ENCODE measurements around the gene RLN3. TPM values are rescaled to one million over a fixed set of nuclear protein-coding genes. Genes with fewer than 3 reads are reported as not detected.
"Not testable (repeated sequence)": the region's sequence is repeated elsewhere in the genome, so short reads cannot be mapped to it uniquely, and the experiment has no call there.

Gene RLN3
- total RNA-seq, 2 donors from 2014 or later = not detected

DNA sequence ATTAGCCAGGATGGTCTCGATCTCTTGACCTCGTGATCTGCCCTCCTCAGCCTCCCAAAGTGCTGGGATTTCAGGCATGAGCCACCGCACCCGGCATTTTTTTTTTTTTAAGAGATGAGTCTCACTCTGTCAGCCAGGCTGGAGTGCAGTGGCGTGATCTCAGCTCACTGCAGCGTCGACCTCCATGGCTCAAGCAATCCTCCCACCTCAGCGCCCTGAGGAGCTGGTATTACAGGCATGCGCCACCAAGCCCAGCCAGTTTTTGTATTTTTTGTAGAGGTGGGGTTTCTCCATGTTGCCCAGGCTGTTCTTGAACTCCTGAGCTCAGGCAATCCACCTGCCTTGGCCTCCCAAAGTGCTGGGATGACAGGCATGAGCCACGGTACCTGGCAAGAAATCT is 19.9 kb downstream of the RLN3 start:
- not testable (repeated sequence) for ATAC-seq, DNase-seq
- intact Hi-C loops (cut with DNase I) = loop anchor here in 1 of 2 donors (10.0 kb wide), 1 partner anchor 773 kb away; no protein-coding TSS in a partner anchor

- DNase-seq (no peak), ATAC-seq (peak; percentile 53 to 58)
- intact Hi-C loops (cut with DNase I) = loop anchor here in 1 of 2 donors (10.0 kb wide), 1 partner anchor 774 kb away; no protein-coding TSS in a partner anchor
Observed at GRCh38 chr19:14048443-14049153, 20.6 kb downstream of the RLN3 start.

DNA sequence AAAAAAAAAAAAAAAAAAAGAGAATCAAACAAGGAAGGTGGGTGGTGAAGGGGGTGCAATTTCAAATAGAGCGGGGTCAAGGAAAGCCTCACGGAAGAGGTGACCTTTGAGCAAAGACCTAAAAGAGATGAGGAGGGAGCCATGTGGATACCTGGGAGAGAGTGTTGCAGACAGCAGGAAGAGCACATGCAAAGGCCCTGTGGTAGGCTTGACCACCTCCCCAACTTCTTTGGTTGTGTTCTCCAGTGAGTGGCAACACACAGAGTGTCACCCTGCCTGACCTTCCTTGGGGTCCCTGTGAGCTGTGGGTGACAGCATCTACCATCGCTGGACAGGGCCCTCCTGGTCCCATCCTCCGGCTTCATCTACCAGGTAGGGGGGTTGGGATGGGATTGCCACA is 22.6 kb downstream of the RLN3 start:
- DNase-seq = no peak
- no peak for ATAC-seq
- intact Hi-C loops (cut with DNase I) = loop anchor here in 1 of 2 donors (5.0 kb wide), 1 partner anchor 163 kb away; no protein-coding TSS in a partner anchor

GRCh38 chr19:14050961-14051360 is 23.0 kb downstream of the RLN3 start:
- DNase-seq, ATAC-seq: not testable (repeated sequence)
- intact Hi-C loops (cut with DNase I) = loop anchor here in 1 of 2 donors (5.0 kb wide), 1 partner anchor 164 kb away; no protein-coding TSS in a partner anchor

DNA sequence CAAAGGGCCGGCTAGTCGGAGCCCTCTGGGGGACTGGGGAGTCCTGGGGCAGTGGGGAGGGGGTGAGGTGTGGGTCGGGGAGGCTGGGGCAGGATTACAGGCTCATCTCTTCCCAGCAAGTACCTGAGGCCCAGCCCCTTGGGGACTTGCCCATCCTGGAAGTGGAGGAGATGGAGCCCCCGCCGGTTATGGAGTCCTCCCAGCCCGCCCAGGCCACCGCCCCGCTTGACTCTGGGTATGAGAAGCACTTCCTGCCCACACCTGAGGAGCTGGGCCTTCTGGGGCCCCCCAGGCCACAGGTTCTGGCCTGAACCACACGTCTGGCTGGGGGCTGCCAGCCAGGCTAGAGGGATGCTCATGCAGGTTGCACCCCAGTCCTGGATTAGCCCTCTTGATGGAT is 24.0 kb downstream of the RLN3 start:
- ATAC-seq (no peak), DNase-seq (no peak)
- intact Hi-C loops (cut with DNase I) = loop anchor here in 1 of 2 donors (5.0 kb wide), 1 partner anchor 165 kb away; no protein-coding TSS in a partner anchor

DNA sequence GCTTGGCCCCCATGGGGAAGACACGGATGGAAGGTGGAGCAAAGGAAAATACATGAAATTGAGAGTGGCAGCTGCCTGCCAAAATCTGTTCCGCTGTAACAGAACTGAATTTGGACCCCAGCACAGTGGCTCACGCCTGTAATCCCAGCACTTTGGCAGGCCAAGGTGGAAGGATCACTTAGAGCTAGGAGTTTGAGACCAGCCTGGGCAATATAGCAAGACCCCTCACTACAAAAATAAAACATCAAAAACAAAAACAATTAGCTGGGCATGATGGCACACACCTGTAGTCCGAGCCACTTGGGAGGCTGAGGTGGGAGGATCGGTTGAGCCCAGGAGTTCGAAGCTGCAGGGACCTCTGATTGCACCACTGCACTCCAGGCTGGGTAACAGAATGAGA is 24.5 kb downstream of the RLN3 start:
- ATAC-seq = no peak
- intact Hi-C loops (cut with DNase I) = loop anchor here in 1 of 2 donors (5.0 kb wide), 1 partner anchor 165 kb away; no protein-coding TSS in a partner anchor
- DNase-seq = no peak

DNA sequence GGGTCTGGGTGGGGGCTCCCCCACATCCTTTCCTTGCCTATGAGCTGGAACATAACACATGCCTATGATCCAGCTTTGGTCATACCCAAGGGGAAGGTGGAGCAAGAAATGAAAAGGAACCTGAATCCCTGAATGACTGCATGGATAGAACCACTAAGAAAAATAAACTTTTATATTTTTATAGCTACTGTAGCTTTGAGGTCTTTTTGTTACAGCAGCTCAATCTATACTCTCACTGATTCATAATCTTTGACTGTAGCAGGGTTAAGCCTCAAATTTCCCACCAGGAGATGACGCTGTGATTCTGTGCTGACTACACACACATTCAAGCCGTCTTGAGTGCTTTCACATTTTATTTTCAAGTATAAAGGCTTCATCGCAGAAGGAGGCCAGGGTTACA is 25.1 kb downstream of the RLN3 start:
- intact Hi-C loops (cut with DNase I) = loop anchor here in 1 of 2 donors (5.0 kb wide), 1 partner anchor 166 kb away; no protein-coding TSS in a partner anchor
- DNase-seq (no peak), ATAC-seq (no peak)

DNA sequence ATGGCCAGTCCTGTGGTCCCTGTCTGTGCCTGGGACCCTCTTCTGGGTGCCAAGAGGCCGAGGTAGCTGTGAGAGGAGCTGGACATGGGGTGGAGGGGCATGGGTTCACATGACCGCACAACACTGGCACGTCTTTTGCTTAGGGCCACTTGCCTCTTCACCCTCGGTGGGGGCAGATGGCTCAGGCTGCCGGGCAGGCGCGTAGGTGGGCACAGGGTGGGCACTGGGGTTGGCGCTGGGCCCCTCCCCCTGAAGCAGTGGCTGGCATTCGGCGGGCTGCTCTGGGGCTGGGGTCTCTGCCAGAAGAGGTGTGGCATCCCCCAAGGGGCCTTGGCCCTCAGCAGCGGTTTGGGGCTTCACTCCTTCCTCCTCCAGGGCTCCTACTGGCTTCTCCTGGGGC is 25.6 kb downstream of the RLN3 start:
- intact Hi-C loops (cut with DNase I) = loop anchor here in 1 of 2 donors (5.0 kb wide), 1 partner anchor 166 kb away; no protein-coding TSS in a partner anchor
- DNase-seq = no peak

DNA sequence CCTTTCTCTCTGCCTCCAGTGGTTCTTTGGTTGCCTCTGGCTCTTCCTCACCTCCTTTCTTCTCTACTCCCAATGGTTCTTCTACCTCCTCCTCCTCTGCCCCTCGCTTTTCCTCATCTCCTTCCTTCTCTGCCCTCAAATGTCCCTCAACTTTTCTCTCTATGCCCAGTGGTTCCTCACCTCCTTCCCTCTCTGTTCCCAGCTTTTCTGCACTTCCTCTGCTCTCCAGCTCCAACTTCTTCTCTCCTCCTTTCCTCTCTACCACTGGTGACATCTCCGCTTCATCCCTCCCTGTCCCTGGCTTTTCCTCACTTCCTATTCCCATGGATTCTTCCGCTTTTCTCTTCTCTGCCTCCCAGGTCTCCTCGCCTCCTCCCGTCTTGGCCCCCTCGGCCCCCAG is 26.2 kb downstream of the RLN3 start:
- DNase-seq (no peak), ATAC-seq (no peak)
- intact Hi-C loops (cut with DNase I) = loop anchor here in 1 of 2 donors (5.0 kb wide), 1 partner anchor 167 kb away; no protein-coding TSS in a partner anchor

More for the DNA sequence above, 25.6 kb downstream of the RLN3 start:
- no peak for ATAC-seq

GRCh38 chr19:14054721-14055120 is 26.8 kb downstream of the RLN3 start:
- no peak for ATAC-seq
- intact Hi-C loops (cut with DNase I) = loop anchor here in 1 of 2 donors (5.0 kb wide), 1 partner anchor 167 kb away; no protein-coding TSS in a partner anchor

GRCh38 chr19:14055396-14055795 is 27.4 kb downstream of the RLN3 start:
- no peak for ATAC-seq
- intact Hi-C loops (cut with DNase I) = no loop called here
- no peak for DNase-seq

More at GRCh38 chr19:14054721-14055120, 26.8 kb downstream of the RLN3 start:
- DNase-seq = no peak

DNA sequence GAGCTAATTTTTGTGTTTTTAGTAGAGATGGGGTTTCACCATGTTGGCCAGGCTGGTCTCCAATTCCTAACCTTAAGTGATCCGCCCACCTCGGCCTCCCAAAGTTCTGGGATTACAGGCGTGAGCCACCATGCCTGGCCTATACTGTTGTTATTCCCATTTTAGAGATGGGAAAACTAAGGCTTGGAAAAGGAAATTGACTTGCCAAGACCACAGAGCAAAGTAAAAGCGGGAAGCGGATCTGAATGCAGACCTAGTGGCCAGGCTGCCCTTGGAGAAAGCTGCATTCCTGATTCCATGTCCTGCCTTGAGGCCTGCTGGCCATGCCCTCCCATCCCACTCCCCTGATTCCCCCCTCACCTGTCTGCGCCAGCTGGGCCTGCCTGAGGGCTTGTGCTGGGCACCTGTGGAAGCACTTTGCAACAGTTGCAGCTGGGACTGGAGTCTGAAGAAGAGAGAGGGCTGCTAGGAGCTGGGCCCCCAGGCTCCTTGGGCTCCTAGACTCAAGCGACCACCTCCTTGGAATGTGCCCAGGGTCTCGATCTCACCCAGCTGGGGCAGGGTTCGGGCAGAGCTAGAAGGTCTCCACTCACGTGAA is 28.2 kb downstream of the RLN3 start:
- intact Hi-C loops (cut with DNase I) = no loop called here
- DNase-seq (no peak), ATAC-seq (no peak)

DNA sequence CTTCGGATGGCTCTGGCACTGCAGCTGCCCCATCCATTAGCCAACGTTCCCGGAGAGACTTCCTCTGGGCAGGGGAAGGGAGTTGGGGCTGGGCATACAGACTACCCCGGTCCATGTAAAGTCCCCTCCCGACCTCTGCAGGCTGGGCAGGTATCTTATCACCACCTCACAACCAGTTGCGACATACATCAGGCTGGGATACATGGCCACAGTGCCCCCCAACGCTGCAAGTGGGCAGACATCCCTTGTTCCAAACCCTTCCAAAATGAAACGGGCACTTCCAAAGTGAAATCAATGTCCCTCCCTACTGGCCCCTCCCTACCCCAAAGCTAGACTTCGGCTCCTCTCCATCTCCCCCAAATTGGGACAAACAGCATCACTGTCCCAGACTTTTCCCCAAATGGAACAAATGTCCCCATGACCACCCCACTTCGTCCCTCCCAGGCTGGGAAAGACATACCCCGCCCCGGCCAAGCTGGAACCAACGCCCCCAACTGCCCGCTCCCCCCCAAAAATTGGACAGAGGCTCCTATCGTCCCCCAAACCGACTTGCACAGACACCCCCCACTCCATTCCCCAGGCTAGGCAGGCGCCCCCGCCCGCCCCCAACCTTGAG is 28.9 kb downstream of the RLN3 start:
- DNase-seq = no peak
- intact Hi-C loops (cut with DNase I) = no loop called here
- ATAC-seq = no peak

- DNase-seq = no peak
- intact Hi-C loops (cut with DNase I) = no loop called here
Observed at GRCh38 chr19:14058182-14059092, 30.5 kb downstream of the RLN3 start.

GRCh38 chr19:14059093-14059480 is 31.1 kb downstream of the RLN3 start:
- no peak for ATAC-seq
- DNase-seq = no peak
- intact Hi-C loops (cut with DNase I) = no loop called here

More at GRCh38 chr19:14058182-14059092, 30.5 kb downstream of the RLN3 start:
- no peak for ATAC-seq

DNA sequence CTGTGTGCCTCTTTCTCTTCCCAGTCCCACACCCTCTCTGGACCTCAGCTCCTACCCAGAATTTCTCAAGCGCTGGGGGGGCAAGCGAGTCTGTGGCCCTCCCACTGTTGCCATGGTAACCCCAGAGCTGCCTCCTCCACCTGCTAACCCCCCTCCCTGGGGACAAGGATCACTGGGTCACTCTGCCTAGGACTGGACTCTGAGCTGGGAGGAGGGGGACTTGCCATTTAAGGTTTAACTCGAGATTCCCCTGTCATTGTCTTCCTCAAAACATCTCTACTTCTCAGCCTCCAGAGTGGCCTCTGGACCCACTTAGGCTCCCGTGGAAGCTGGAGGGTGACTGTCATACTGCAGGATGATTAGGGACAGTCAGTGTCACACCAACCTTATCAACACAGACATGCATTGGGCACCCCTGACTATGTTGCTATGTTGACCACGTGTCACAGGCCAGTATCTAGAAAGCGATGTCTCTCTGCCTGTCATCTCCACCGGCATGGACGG is 31.8 kb downstream of the RLN3 start:
- intact Hi-C loops (cut with DNase I) = no loop called here
- ATAC-seq (no peak), DNase-seq (no peak)

DNA sequence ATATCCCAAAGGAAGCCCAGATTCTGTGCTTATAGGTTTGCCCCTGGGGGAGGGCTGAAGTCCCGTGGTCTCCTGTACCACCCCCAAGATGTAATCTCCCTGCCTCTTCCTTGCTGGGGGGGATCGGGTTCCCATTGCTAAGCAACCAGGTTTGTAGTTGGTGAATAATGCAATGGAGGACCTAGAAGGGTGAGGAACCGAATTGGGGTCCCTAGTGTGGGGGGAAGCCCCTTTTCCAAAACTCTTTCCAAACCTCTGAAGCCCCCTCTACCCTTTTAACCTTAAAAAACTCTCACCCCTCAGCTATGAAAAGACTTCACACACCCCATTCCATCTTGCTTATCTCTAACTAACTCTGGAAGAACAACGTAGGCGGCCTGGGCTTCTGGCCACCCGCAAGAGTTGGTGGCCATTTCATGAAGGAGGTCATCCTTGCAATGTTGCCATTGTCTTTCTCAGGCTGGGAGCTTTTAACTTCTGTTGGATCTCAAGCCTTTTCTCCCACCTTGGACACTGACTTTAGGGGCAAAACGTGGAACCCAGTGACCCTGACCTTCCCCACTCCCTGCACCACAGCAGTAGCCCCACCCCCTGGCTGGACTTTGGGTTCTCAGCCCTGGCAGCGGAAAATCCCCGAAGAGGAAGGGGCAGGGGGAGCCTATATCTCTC is 33.3 kb downstream of the RLN3 start:
- DNase-seq = no peak
- ATAC-seq = no peak
- intact Hi-C loops (cut with DNase I) = no loop called here
